ENCODE results near the gene ETNPPL.

- TF ChIP-seq EZH2 (IDR thresholded peaks at IDR 0.05; ENCODE audit: borderline replicate concordance, insufficient read depth, low read length, poor library complexity, severe bottlenecking) (no peak), CTCF (IDR thresholded peaks at IDR 0.05; ENCODE audit: poor library complexity, severe bottlenecking) (peak; percentile 24), RAD21 (conservative IDR thresholded peaks at IDR 0.05) (no peak), SMC3 (conservative IDR thresholded peaks at IDR 0.05; ENCODE audit: poor library complexity) (no peak), TAF1 (IDR thresholded peaks at IDR 0.05; ENCODE audit: low read depth) (no peak), MXI1 (conservative IDR thresholded peaks at IDR 0.05; ENCODE audit: poor library complexity, severe bottlenecking) (no peak), POLR2AphosphoS5 (IDR thresholded peaks at IDR 0.05) (no peak), REST (IDR thresholded peaks at IDR 0.05; ENCODE audit: borderline replicate concordance) (no peak), EP300 (conservative IDR thresholded peaks at IDR 0.05; ENCODE audit: poor library complexity, severe bottlenecking) (no peak)
Observed at GRCh38 chr4:108742451-108743420, 20.1 kb downstream of the ETNPPL start.

Measured in neural cell (in vitro differentiated cells).